ENCODE data around the gene KAT7. TPM values are rescaled to one million over a fixed set of nuclear protein-coding genes. Genes with fewer than 3 reads are reported as not detected.

The KAT7 gene
- total and polyA plus RNA-seq, 2 experiments from 2014 or later = 31.0 to 187 TPM

GRCh38 chr17:49850218-49850610 lies 61.7 kb downstream of the KAT7 start (continued):
- TF ChIP-seq EZH2phosphoT487 (IDR thresholded peaks at IDR 0.05; ENCODE audit: unreplicated experiment) = no peak

- ATAC-seq (peak; percentile 16), DNase-seq (ENCODE audit: low spot score) (peak; percentile 40)
- no peaks in the 10 kb centered on the region for H3K79me2 ChIP-seq (replicated peaks; ENCODE audit: insufficient read depth)
- H3K36me3 Mint-ChIP-seq (ENCODE audit: low read depth) = peaks cover 6% of the 10 kb centered on the region; the same call in 1 of the 3 replicates
- peak overlapping the region; percentile 72 for H3K4me3 ChIP-seq
- H3K36me3 ChIP-seq (ENCODE audit: insufficient read depth) = peaks cover 3% of the 10 kb centered on the region; the same call in 1 of the 2 replicates
- no peaks in the 10 kb centered on the region for H3K9me2 ChIP-seq (ENCODE audit: insufficient read depth)
- peaks cover 30% of the 10 kb centered on the region for H3K27me3 ChIP-seq (ENCODE audit: insufficient read depth)
- H3K4me1 ChIP-seq (ENCODE audit: insufficient read depth) = peaks cover 19% of the 10 kb centered on the region
- peak; percentile 47; the same call in 1 of the 2 replicates for TF ChIP-seq POLR2AphosphoS5 (IDR thresholded peaks at IDR 0.05; ENCODE audit: low read depth)
- TF ChIP-seq, protein P1, sequence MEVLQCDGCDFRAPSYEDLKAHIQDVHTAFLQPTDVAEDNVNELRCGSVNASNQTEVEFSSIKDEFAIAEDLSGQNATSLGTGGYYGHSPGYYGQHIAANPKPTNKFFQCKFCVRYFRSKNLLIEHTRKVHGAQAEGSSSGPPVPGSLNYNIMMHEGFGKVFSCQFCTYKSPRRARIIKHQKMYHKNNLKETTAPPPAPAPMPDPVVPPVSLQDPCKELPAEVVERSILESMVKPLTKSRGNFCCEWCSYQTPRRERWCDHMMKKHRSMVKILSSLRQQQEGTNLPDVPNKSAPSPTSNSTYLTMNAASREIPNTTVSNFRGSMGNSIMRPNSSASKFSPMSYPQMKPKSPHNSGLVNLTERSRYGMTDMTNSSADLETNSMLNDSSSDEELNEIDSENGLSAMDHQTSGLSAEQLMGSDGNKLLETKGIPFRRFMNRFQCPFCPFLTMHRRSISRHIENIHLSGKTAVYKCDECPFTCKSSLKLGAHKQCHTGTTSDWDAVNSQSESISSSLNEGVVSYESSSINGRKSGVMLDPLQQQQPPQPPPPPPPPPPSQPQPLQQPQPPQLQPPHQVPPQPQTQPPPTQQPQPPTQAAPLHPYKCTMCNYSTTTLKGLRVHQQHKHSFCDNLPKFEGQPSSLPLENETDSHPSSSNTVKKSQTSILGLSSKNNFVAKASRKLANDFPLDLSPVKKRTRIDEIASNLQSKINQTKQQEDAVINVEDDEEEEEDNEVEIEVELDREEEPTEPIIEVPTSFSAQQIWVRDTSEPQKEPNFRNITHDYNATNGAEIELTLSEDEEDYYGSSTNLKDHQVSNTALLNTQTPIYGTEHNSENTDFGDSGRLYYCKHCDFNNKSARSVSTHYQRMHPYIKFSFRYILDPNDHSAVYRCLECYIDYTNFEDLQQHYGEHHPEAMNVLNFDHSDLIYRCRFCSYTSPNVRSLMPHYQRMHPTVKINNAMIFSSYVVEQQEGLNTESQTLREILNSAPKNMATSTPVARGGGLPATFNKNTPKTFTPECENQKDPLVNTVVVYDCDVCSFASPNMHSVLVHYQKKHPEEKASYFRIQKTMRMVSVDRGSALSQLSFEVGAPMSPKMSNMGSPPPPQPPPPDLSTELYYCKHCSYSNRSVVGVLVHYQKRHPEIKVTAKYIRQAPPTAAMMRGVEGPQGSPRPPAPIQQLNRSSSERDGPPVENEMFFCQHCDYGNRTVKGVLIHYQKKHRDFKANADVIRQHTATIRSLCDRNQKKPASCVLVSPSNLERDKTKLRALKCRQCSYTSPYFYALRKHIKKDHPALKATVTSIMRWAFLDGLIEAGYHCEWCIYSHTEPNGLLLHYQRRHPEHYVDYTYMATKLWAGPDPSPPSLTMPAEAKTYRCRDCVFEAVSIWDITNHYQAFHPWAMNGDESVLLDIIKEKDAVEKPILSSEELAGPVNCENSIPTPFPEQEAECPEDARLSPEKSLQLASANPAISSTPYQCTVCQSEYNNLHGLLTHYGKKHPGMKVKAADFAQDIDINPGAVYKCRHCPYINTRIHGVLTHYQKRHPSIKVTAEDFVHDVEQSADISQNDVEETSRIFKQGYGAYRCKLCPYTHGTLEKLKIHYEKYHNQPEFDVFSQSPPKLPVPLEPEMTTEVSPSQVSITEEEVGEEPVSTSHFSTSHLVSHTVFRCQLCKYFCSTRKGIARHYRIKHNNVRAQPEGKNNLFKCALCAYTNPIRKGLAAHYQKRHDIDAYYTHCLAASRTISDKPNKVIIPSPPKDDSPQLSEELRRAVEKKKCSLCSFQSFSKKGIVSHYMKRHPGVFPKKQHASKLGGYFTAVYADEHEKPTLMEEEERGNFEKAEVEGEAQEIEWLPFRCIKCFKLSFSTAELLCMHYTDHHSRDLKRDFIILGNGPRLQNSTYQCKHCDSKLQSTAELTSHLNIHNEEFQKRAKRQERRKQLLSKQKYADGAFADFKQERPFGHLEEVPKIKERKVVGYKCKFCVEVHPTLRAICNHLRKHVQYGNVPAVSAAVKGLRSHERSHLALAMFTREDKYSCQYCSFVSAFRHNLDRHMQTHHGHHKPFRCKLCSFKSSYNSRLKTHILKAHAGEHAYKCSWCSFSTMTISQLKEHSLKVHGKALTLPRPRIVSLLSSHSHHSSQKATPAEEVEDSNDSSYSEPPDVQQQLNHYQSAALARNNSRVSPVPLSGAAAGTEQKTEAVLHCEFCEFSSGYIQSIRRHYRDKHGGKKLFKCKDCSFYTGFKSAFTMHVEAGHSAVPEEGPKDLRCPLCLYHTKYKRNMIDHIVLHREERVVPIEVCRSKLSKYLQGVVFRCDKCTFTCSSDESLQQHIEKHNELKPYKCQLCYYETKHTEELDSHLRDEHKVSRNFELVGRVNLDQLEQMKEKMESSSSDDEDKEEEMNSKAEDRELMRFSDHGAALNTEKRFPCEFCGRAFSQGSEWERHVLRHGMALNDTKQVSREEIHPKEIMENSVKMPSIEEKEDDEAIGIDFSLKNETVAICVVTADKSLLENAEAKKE (CRISPR knock-in tag; IDR thresholded peaks at IDR 0.05) = no peak
- TF ChIP-seq STAT1 (IDR thresholded peaks at IDR 0.05; ENCODE audit: unreplicated experiment) = no peak
- peak; percentile 44 for TF ChIP-seq EZH2 (IDR thresholded peaks at IDR 0.05; ENCODE audit: low read depth, unreplicated experiment)
- TF ChIP-seq NANOG (IDR thresholded peaks at IDR 0.05; ENCODE audit: borderline replicate concordance) = no peak
- TF ChIP-seq CREB1 (CRISPR knock-in tag; IDR thresholded peaks at IDR 0.05; ENCODE audit: low read depth) = no peak
- no peak overlapping the region for H3K27ac ChIP-seq (ENCODE audit: low read depth)
- H3F3A ChIP-seq (replicated peaks; ENCODE audit: low read depth) = 0 out of 2 replicates have a peak, but pooled peaks cover 5% of the 10 kb centered on the region
- no peaks in the 10 kb centered on the region for H4K20me1 ChIP-seq (replicated peaks; ENCODE audit: insufficient read depth)
- H3K27me3 Mint-ChIP-seq (ENCODE audit: insufficient read depth, low read depth, poor library complexity) = peaks cover 30% of the 10 kb centered on the region
- peak overlapping the region; percentile 88 for H3K4me2 ChIP-seq
- H3K9me3 Mint-ChIP-seq = no peaks in the 10 kb centered on the region
- peak overlapping the region; percentile 79 for H3K4me3 Mint-ChIP-seq
- no peak overlapping the region for H3K27ac Mint-ChIP-seq
- H2AFZ ChIP-seq = peak overlapping the region; percentile 69; the same call in 1 of the 2 replicates
- peaks cover 29% of the 10 kb centered on the region for H3K4me1 Mint-ChIP-seq
Measured at GRCh38 chr17:49850772-49851386, 62.4 kb downstream of the KAT7 start.
